ENCODE data around the gene PXT1. TPM values are rescaled to one million over a fixed set of nuclear protein-coding genes. Genes with fewer than 3 reads are reported as not detected.
A peak's percentile ranks its signal among the peaks of the same experiment; 100 is the strongest.

The PXT1 gene
- total RNA-seq, 2 donors from 2014 or later: not detected

- Histone ChIP-seq H3K36me3 (no peaks in the 10 kb centered on the region), H3K4me1 (ENCODE audit: control insufficient read depth in 1 of 2, low read depth in 2 of 2) (peaks cover 11 to 32% of the 10 kb centered on the region in 2 donors), H3K27me3 (replicated peaks; ENCODE audit: insufficient read depth) (no peaks in the 10 kb centered on the region), H3K27ac (peak overlapping the region in 1 of 2 donors; percentile 86), H3K9me3 (no peaks in the 10 kb centered on the region), H3K4me3 (no peak overlapping the region)
- no peak for TF ChIP-seq CTCF (IDR thresholded peaks at IDR 0.05)
- ATAC-seq (ENCODE audit: insufficient number of reproducible peaks, low FRiP score, low read depth) (no peak), DNase-seq (ENCODE audit: low spot score) (no peak)
These were observed 90.0 kb downstream of the PXT1 start for GRCh38 chr6:36352477-36353157.

- H3K4me3 ChIP-seq: no peak overlapping the region
- H3K27me3 ChIP-seq (replicated peaks; ENCODE audit: insufficient read depth): no peaks in the 10 kb centered on the region
- no peak for TF ChIP-seq CTCF (IDR thresholded peaks at IDR 0.05)
- H3K36me3 ChIP-seq: no peaks in the 10 kb centered on the region
- ATAC-seq (ENCODE audit: insufficient number of reproducible peaks, low FRiP score, low read depth) (peak; percentile 90), DNase-seq (ENCODE audit: low spot score) (no peak)
- peaks cover 11 to 25% of the 10 kb centered on the region in 2 donors for H3K4me1 ChIP-seq (ENCODE audit: control insufficient read depth in 1 of 2, low read depth in 2 of 2)
- peak overlapping the region; percentile 81 to 86 for H3K27ac ChIP-seq
- H3K9me3 ChIP-seq: no peaks in the 10 kb centered on the region
These were observed 91.7 kb downstream of the PXT1 start for GRCh38 chr6:36350681-36351571.

GRCh38 chr6:36350082-36350481 lies 92.6 kb downstream of the PXT1 start:
- Histone ChIP-seq H3K9me3 (no peaks in the 10 kb centered on the region), H3K36me3 (no peaks in the 10 kb centered on the region), H3K4me1 (ENCODE audit: control insufficient read depth in 1 of 2, low read depth in 2 of 2) (peaks cover 11 to 25% of the 10 kb centered on the region in 2 donors), H3K27ac (peak overlapping the region; percentile 81 to 86), H3K27me3 (replicated peaks; ENCODE audit: insufficient read depth) (no peaks in the 10 kb centered on the region), H3K4me3 (no peak overlapping the region)
- ATAC-seq (ENCODE audit: insufficient number of reproducible peaks, low FRiP score, low read depth) (no peak), DNase-seq (ENCODE audit: low spot score) (no peak)
- no peak for TF ChIP-seq CTCF (IDR thresholded peaks at IDR 0.05)

GRCh38 chr6:36349240-36349639 lies 93.4 kb downstream of the PXT1 start:
- Histone ChIP-seq H3K27ac (no peak overlapping the region), H3K9me3 (no peaks in the 10 kb centered on the region), H3K4me1 (ENCODE audit: control insufficient read depth in 1 of 2, low read depth in 2 of 2) (peaks cover 11 to 27% of the 10 kb centered on the region in 2 donors), H3K4me3 (no peak overlapping the region), H3K27me3 (replicated peaks; ENCODE audit: insufficient read depth) (no peaks in the 10 kb centered on the region), H3K36me3 (no peaks in the 10 kb centered on the region)
- TF ChIP-seq CTCF (IDR thresholded peaks at IDR 0.05): no peak
- no peak for DNase-seq (ENCODE audit: low spot score)
- no peak for ATAC-seq (ENCODE audit: insufficient number of reproducible peaks, low FRiP score, low read depth)

GRCh38 chr6:36347621-36348020 lies 95.0 kb downstream of the PXT1 start:
- H3K27me3 ChIP-seq (replicated peaks; ENCODE audit: insufficient read depth): no peaks in the 10 kb centered on the region
- DNase-seq (ENCODE audit: low spot score) (no peak), ATAC-seq (ENCODE audit: insufficient number of reproducible peaks, low FRiP score, low read depth) (no peak)
- no peak overlapping the region for H3K4me3 ChIP-seq
- no peak overlapping the region for H3K27ac ChIP-seq
- H3K4me1 ChIP-seq (ENCODE audit: control insufficient read depth in 1 of 2, low read depth in 2 of 2): peaks cover 11 to 43% of the 10 kb centered on the region in 2 donors
- TF ChIP-seq CTCF (IDR thresholded peaks at IDR 0.05): no peak
- no peaks in the 10 kb centered on the region for H3K36me3 ChIP-seq
- H3K9me3 ChIP-seq: no peaks in the 10 kb centered on the region

All from thoracic aorta (tissue), 2 donors.